ENCODE measurements around the gene STEAP1. TPM values are rescaled to one million over a fixed set of nuclear protein-coding genes. Genes with fewer than 3 reads are reported as not detected.

Gene STEAP1
- total RNA-seq, 1 experiment from 2014 or later: 4.1 TPM

DNA sequence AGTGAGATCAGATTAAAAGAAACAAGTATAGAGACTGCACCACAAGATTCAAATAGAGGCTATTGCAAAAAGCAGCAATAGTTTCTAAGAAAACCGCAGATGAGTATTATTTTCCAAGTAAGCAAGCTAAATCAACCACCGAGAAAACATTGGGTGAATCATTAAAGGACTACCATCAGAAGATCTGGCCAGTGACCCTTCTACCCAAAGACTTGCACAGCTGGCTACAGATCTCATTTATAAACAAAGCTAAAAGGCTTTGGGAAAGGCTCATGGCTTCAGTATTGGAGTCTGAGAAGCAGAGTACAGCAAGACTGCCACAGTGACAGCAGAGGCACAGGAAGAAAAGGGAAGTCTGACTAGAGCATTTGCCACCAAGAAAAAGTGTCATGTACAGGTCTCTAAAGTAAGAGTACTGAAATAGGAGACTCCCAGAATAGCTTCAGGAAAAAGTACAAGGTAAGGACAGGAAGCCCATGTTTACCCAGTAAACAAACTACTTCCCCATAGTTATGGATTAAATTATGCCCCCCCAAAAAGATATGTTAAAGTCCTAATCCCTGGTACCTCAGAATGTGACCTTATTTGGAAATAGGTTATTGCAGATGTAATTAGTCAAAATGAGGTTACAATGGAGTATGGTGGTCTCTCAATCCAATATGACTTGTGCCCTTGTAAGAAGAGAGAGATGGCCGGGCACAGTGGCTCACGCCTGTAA lies 19.0 kb downstream of the STEAP1 start:
- TF ChIP-seq, protein P1, sequence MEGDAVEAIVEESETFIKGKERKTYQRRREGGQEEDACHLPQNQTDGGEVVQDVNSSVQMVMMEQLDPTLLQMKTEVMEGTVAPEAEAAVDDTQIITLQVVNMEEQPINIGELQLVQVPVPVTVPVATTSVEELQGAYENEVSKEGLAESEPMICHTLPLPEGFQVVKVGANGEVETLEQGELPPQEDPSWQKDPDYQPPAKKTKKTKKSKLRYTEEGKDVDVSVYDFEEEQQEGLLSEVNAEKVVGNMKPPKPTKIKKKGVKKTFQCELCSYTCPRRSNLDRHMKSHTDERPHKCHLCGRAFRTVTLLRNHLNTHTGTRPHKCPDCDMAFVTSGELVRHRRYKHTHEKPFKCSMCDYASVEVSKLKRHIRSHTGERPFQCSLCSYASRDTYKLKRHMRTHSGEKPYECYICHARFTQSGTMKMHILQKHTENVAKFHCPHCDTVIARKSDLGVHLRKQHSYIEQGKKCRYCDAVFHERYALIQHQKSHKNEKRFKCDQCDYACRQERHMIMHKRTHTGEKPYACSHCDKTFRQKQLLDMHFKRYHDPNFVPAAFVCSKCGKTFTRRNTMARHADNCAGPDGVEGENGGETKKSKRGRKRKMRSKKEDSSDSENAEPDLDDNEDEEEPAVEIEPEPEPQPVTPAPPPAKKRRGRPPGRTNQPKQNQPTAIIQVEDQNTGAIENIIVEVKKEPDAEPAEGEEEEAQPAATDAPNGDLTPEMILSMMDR (conservative IDR thresholded peaks at IDR 0.05): no peak
- Histone ChIP-seq H3K23me2 (ENCODE audit: insufficient read length, low read depth, low read length, poor library complexity, severe bottlenecking) (no peaks in the 10 kb centered on the region), H2BK5ac (ENCODE audit: insufficient read length, low read length) (no peak overlapping the region), H3K9me3 (ENCODE audit: control insufficient read depth, low read depth, low read length) (no peaks in the 10 kb centered on the region), H3K23ac (ENCODE audit: insufficient read length, low read depth, low read length) (no peak overlapping the region), H3K14ac (ENCODE audit: insufficient read depth, low read length) (no peak overlapping the region), H4K91ac (ENCODE audit: insufficient read length, low read depth, low read length) (no peak overlapping the region), H3K9ac (ENCODE audit: extremely low read depth, insufficient read length, low read length) (no peak overlapping the region), H2BK20ac (ENCODE audit: low read depth, low read length, poor library complexity, severe bottlenecking) (no peak overlapping the region), H4K5ac (ENCODE audit: insufficient read length, low read depth, low read length) (no peak overlapping the region), H2AFZ (ENCODE audit: low read length) (no peak overlapping the region), H3K27me3 (ENCODE audit: insufficient read depth, low read length) (no peaks in the 10 kb centered on the region), H2BK120ac (ENCODE audit: low read depth, low read length, poor library complexity, severe bottlenecking) (no peak overlapping the region), H2BK15ac (ENCODE audit: low read depth, low read length) (no peak overlapping the region), H3T11ph (ENCODE audit: low read length) (no peak overlapping the region), H3K79me2 (ENCODE audit: insufficient read depth, low read length) (no peaks in the 10 kb centered on the region), H4K20me1 (ENCODE audit: control insufficient read depth, insufficient read depth, insufficient read length) (no peaks in the 10 kb centered on the region), H2BK12ac (ENCODE audit: insufficient read length, low read depth, low read length) (no peak overlapping the region), H3K27ac (ENCODE audit: insufficient read length, low read depth, low read length) (no peak overlapping the region), H3K4me1 (ENCODE audit: insufficient read depth, low read length) (no peaks in the 10 kb centered on the region), H3K18ac (ENCODE audit: insufficient read length, low read depth, low read length) (no peak overlapping the region), H3K4me2 (ENCODE audit: insufficient read depth, insufficient read length, low read length) (no peak overlapping the region), H3K4ac (ENCODE audit: low read depth, low read length) (no peak overlapping the region), H2AK5ac (ENCODE audit: insufficient read length, low read length) (no peak overlapping the region), H3K79me1 (ENCODE audit: insufficient read depth, low read depth, low read length, poor library complexity, severe bottlenecking) (no peaks in the 10 kb centered on the region), H3K56ac (ENCODE audit: insufficient read length, low read depth, low read length) (no peak overlapping the region), H4K8ac (replicated peaks; ENCODE audit: insufficient read length, low read depth, low read length) (no peak overlapping the region)
- Mint-ChIP-seq H3K4me3 (no peak overlapping the region), H3K27me3 (ENCODE audit: low read depth) (no peaks in the 10 kb centered on the region), H3K36me3 (ENCODE audit: insufficient read depth in 1 of 3, low read depth in 3 of 3) (peaks cover 0 to 5% (median 1%) of the 10 kb centered on the region in 3 experiments; a peak in 2 of 7 replicates), H3K9me3 (peaks cover 8 to 14% of the 10 kb centered on the region in 2 experiments; a peak in 3 of 5 replicates), H3K4me1 (no peaks in the 10 kb centered on the region), H3K27ac (no peak overlapping the region)
- DNase-seq: no peak
- no CpG with 5 or more reads among the region's 4 CpGs for WGBS (ENCODE audit: extremely low coverage, insufficient read length, low lambda C conversion rate)

All from H9 (cell line).